Left ventricle myocardium inferior (tissue), 1 donor: ENCODE results near the gene SHPK. TPM values are rescaled to one million over a fixed set of nuclear protein-coding genes. Genes with fewer than 3 reads are reported as not detected.

Source experiments
- DNase-seq: peaks from one replicate; pipeline ENCODE4 v3.0.0-alpha.2; 2020
- H3K27ac ChIP-seq: fragments of 200-600 bp; replicated peaks from 2 replicates; pipeline ENCODE4 v1.8.0; 2021
- H3K27me3 ChIP-seq: fragments of 200-600 bp; 2 replicates; pipeline ENCODE4 v1.8.0; 2021; ENCODE audit warnings: low read depth
- H3K36me3 ChIP-seq: fragments of 200-600 bp; 2 replicates; pipeline ENCODE4 v1.8.0; 2021
- H3K4me1 ChIP-seq: fragments of 200-600 bp; 2 replicates; pipeline ENCODE4 v1.8.0; 2021
- H3K4me3 ChIP-seq: fragments of 200-600 bp; 2 replicates; pipeline ENCODE4 v1.8.0; 2021; ENCODE audit warnings: mild to moderate bottlenecking, moderate library complexity
- H3K9me3 ChIP-seq: fragments of 200-600 bp; replicated peaks from 2 replicates; pipeline ENCODE4 v1.8.0; 2021
- intact Hi-C: fragments of 100-400 bp; cut with micrococcal nuclease; formaldehyde crosslinking; loops from one replicate; pipeline ENCODE4 v1.11.0; 2022
- total RNA-seq: library from RNA; stranded (reverse); fragmentation: NEBNext Ultra II Directional; extraction: Animal tissue kit (Norgen Biotek cat#: 25700); gene quantifications from one replicate; pipeline ENCODE4 v1.2.1, GENCODE V29; 2021
- TF ChIP-seq, protein P1 (sequence below): fragments of 200-600 bp; IDR thresholded peaks from 2 replicates; pipeline ENCODE4 v1.8.0; 2021; ENCODE audit warnings: antibody characterized with exemption, mild to moderate bottlenecking, borderline replicate concordance
- donor health status: DM: no; HTN: yes; CAD: no; lungs with severe emphysema.

Gene SHPK
- total RNA-seq, 1 donor from 2014 or later, result 4.0 TPM

DNA sequence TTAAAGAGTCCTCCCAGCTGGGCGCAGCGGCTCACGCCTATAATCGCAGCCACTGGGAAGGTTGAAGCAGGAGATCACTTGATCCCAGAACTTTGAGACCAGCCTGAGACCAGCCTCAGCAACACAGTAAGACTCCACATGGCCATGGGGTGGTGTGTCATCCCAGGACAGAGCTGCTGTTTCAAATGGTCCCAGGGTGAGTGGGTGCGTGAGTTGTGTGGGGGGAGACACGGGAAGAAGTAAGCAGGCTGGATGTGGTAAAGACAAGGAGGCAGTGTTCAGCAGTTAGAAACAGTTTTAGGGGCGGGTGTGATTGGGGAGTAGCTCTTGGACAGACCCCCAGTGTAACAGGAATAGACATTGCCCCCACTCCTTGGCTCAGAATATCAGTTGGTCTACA is 3.8 kb downstream of the SHPK start:
- DNase-seq, result no peak
- TF ChIP-seq, protein P1, sequence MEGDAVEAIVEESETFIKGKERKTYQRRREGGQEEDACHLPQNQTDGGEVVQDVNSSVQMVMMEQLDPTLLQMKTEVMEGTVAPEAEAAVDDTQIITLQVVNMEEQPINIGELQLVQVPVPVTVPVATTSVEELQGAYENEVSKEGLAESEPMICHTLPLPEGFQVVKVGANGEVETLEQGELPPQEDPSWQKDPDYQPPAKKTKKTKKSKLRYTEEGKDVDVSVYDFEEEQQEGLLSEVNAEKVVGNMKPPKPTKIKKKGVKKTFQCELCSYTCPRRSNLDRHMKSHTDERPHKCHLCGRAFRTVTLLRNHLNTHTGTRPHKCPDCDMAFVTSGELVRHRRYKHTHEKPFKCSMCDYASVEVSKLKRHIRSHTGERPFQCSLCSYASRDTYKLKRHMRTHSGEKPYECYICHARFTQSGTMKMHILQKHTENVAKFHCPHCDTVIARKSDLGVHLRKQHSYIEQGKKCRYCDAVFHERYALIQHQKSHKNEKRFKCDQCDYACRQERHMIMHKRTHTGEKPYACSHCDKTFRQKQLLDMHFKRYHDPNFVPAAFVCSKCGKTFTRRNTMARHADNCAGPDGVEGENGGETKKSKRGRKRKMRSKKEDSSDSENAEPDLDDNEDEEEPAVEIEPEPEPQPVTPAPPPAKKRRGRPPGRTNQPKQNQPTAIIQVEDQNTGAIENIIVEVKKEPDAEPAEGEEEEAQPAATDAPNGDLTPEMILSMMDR, result no peak
- H3K27ac ChIP-seq, result no peak overlapping the region

DNA sequence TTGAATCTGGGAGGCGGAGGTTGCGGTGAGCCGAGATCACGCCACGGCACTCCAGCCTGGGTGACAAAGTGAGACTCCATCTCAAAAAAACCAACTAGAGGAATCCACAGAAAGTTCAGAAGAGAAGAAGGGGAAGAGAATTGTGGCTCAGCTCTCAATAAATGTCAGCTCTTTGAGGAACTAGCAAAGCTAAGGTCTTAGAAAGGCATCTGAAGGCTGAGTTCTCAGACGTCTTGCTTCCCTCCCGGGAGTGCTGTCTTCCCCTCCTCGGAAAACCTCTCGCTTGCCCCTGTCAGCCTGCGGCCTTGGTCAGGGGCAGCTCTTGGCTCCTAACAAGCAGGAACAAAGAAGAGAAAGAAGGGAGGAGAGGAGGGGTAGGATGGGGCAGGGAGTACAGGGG is 5.3 kb downstream of the SHPK start:
- DNase-seq, result no peak

More for the DNA sequence above, 3.8 kb downstream of the SHPK start:
- Histone ChIP-seq H3K9me3 (no peaks in the 10 kb centered on the region), H3K4me1 (peaks cover 65% of the 10 kb centered on the region), H3K27me3 (no peaks in the 10 kb centered on the region), H3K36me3 (peaks cover 34% of the 10 kb centered on the region), H3K4me3 (no peak overlapping the region)
- intact Hi-C loops, result no loop called here

DNA sequence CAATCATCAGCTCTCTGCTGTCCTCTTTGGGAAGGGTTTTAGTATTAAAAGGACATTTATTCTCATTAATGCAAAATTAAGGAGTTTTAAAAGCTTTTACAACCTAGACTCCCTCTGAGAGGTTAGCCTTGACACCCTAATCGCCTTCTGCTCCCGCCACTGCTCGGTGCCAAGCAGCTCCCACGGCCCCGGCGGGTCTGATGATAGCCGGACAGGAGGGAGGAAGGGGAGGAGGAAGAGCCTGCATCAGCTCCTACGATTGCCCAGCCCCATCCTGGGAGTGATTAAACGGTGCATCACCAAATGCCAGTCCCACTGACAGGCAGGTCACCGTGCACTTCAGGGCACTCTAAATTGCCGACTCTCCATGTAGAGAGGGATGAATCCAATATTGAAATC is 8.3 kb downstream of the SHPK start:
- no peak overlapping the region for H3K4me3 ChIP-seq
- no peak for DNase-seq
- H3K9me3 ChIP-seq, result no peaks in the 10 kb centered on the region
- H3K36me3 ChIP-seq, result peaks cover 78% of the 10 kb centered on the region
- intact Hi-C loops, result no loop called here
- TF ChIP-seq, protein P1, result no peak
- peaks cover 30% of the 10 kb centered on the region for H3K4me1 ChIP-seq
- peak overlapping the region; percentile 55 for H3K27ac ChIP-seq
- H3K27me3 ChIP-seq, result no peaks in the 10 kb centered on the region

More for the DNA sequence above, 5.3 kb downstream of the SHPK start:
- H3K4me1 ChIP-seq, result peaks cover 57% of the 10 kb centered on the region
- intact Hi-C loops, result no loop called here
- H3K9me3 ChIP-seq, result no peaks in the 10 kb centered on the region
- H3K27ac ChIP-seq, result no peak overlapping the region
- H3K36me3 ChIP-seq, result peaks cover 49% of the 10 kb centered on the region
- no peak overlapping the region for H3K4me3 ChIP-seq
- no peaks in the 10 kb centered on the region for H3K27me3 ChIP-seq
- TF ChIP-seq, protein P1, result no peak

DNA sequence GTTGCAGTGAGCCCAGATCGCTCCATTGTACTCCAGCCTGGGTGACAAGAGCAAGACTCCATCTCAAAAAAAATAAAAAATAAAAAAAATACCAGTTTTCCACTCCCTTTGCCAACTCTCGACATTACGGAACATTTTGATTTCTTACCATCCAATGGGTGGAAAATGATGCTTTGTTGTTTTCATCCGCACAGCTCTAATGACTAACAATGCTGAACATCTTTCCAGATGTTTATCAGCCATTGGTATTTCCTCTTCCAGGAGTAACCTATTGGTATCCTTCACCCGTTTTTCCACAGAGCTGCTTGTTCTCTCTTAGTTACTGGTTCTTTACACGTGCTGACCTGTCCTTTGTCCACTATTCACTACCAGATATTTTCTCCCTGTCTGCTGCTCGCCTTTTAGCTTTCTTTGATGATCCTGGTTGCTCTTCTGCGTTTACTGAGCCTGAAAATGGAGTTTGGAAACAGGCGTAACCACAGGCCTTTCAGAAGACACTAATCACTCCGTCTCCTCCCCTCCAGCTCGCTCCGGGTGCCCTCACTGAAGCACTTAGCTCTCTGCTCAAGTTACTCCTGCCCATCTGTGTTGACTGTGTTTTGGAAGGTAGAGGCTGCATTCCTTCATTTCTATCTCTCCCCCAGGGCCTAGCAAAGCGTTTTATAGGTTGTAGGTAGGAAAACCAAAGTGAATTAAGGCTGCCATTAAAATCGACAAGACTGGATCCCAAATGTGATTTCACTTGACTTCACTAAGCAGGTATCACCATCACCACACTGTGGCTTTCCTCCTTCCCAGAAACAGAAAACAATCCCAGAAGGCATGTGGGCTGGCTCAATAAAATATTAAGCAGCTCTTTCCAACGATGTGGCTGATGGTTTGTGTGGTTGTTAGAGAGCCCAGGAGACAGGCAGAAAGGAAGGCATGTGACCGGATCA is 8.9 kb downstream of the SHPK start:
- H3K27ac ChIP-seq, result peak overlapping the region; percentile 55
- intact Hi-C loops, result no loop called here

DNA sequence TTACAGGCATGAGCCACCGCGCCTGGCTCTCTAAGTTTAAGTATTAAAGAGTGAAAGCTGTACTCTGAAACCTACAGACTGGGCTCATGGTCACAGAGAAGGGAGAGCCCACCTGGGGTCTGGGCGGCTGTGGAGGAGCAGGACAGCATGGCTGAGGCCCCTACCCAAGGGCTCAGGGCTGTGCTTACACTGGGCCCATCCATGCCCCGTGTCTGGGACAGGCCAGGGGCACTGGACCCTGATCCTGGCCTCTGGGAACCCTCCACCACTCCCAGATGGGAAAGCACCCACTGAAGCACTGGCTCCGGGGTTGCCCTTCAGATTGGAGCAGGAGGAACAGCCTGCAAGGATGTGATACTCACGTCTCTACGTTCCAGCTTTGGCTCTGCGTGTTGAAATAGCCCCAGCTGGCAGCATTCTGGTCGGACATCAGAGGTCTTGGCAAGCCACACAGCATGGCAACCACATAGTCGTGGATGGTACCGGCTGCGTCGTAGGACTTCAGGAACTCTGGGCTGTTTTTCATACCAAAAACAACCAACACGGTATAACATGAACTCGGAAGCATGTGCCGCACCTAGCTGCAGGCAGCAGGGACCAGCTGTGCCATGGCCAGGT is 13.0 kb downstream of the SHPK start:
- Histone ChIP-seq H3K9me3 (no peaks in the 10 kb centered on the region), H3K27ac (no peak overlapping the region), H3K4me3 (no peak overlapping the region), H3K4me1 (peaks cover 10% of the 10 kb centered on the region), H3K36me3 (peaks cover 96% of the 10 kb centered on the region), H3K27me3 (no peaks in the 10 kb centered on the region)
- no peak for DNase-seq
- TF ChIP-seq, protein P1, result no peak
- intact Hi-C loops, result no loop called here

More for the DNA sequence above, 8.9 kb downstream of the SHPK start:
- Histone ChIP-seq H3K9me3 (no peaks in the 10 kb centered on the region), H3K4me1 (peaks cover 27% of the 10 kb centered on the region), H3K4me3 (no peak overlapping the region), H3K36me3 (peaks cover 80% of the 10 kb centered on the region), H3K27me3 (no peaks in the 10 kb centered on the region)
- TF ChIP-seq, protein P1, result no peak
- DNase-seq, result no peak
